ENCODE data around the gene SLC29A3. TPM values are rescaled to one million over a fixed set of nuclear protein-coding genes. Genes with fewer than 3 reads are reported as not detected.

The SLC29A3 gene
- total RNA-seq, 2 experiments from 2014 or later = 2.3 to 2.5 TPM

DNA sequence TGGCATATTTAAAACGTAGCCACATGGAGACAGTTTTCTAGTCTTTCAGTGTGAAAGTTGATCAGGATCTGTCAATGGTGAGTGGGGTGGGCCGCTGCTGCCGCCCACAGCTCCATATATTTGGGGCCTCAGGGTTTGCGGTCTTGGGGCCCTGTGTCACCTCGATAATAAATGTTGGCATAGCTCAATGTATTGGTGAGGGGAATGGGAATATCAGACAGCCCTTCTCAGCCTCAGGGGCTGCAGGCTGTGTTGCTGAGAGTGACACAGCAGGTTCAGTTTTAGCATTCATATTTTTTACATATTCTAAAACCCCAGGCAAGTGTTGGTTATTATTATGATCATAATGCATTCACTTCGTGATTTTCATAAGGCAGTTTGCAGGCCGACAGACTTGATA is 82.9 kb downstream of the SLC29A3 start:
- no peaks in the 10 kb centered on the region for H3K9me3 Mint-ChIP-seq
- DNase-seq (no peak), ATAC-seq (ENCODE audit: poor library complexity) (no peak)
- CTCF ChIA-PET = no interaction called here
- Histone ChIP-seq H3K27ac (ENCODE audit: low read depth in 1 of 2, low read length in 2 of 2) (no peak overlapping the region), H3K4me1 (ENCODE audit: insufficient read depth, low read length) (peaks cover 11% of the 10 kb centered on the region), H3K36me3 (ENCODE audit: insufficient read depth, low read length) (no peaks in the 10 kb centered on the region), H3K4me3 (ENCODE audit: low read length) (no peak overlapping the region), H3K27me3 (ENCODE audit: control insufficient read depth in 1 of 2, insufficient read depth in 2 of 2, low read length in 2 of 2) (peaks cover 20 to 30% of the 10 kb centered on the region in 2 experiments), H3K9me3 (ENCODE audit: control insufficient read depth in 1 of 2, insufficient read depth in 1 of 2, low read length in 2 of 2) (peaks cover 0 to 7% of the 10 kb centered on the region in 2 experiments)
- TF ChIP-seq, protein P1, sequence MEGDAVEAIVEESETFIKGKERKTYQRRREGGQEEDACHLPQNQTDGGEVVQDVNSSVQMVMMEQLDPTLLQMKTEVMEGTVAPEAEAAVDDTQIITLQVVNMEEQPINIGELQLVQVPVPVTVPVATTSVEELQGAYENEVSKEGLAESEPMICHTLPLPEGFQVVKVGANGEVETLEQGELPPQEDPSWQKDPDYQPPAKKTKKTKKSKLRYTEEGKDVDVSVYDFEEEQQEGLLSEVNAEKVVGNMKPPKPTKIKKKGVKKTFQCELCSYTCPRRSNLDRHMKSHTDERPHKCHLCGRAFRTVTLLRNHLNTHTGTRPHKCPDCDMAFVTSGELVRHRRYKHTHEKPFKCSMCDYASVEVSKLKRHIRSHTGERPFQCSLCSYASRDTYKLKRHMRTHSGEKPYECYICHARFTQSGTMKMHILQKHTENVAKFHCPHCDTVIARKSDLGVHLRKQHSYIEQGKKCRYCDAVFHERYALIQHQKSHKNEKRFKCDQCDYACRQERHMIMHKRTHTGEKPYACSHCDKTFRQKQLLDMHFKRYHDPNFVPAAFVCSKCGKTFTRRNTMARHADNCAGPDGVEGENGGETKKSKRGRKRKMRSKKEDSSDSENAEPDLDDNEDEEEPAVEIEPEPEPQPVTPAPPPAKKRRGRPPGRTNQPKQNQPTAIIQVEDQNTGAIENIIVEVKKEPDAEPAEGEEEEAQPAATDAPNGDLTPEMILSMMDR (IDR thresholded peaks at IDR 0.05) = no peak
- peaks cover 3% of the 10 kb centered on the region for H3K4me1 Mint-ChIP-seq (ENCODE audit: low read depth)
- no peaks in the 10 kb centered on the region for H3K36me3 Mint-ChIP-seq (ENCODE audit: low read depth)
- no peak overlapping the region for H3K4me3 Mint-ChIP-seq
- peaks cover 41% of the 10 kb centered on the region for H3K27me3 Mint-ChIP-seq
- H3K27ac Mint-ChIP-seq = no peak overlapping the region
- POLR2A ChIA-PET = no interaction called here
- intact Hi-C loops (cut with DNase I, micrococcal nuclease) = no loop called here

GRCh38 chr10:71404503-71405295 is 85.6 kb downstream of the SLC29A3 start:
- Histone ChIP-seq H3K36me3 (ENCODE audit: insufficient read depth, low read length) (no peaks in the 10 kb centered on the region), H3K9me3 (ENCODE audit: control insufficient read depth in 1 of 2, insufficient read depth in 1 of 2, low read length in 2 of 2) (peaks cover 0 to 7% of the 10 kb centered on the region in 2 experiments), H3K4me3 (ENCODE audit: low read length) (no peak overlapping the region), H3K27me3 (ENCODE audit: control insufficient read depth in 1 of 2, insufficient read depth in 2 of 2, low read length in 2 of 2) (peaks cover 0 to 5% of the 10 kb centered on the region in 2 experiments), H3K4me1 (ENCODE audit: insufficient read depth, low read length) (no peaks in the 10 kb centered on the region), H3K27ac (ENCODE audit: low read depth in 1 of 2, low read length in 2 of 2) (no peak overlapping the region)
- no peaks in the 10 kb centered on the region for H3K9me3 Mint-ChIP-seq
- peaks cover 22% of the 10 kb centered on the region for H3K27me3 Mint-ChIP-seq
- ATAC-seq (ENCODE audit: poor library complexity) = no peak
- DNase-seq = no peak
- no peaks in the 10 kb centered on the region for H3K4me1 Mint-ChIP-seq (ENCODE audit: low read depth)
- no peak overlapping the region for H3K4me3 Mint-ChIP-seq
- intact Hi-C loops (cut with DNase I, micrococcal nuclease) = no loop called here
- TF ChIP-seq, protein P1 (IDR thresholded peaks at IDR 0.05) = no peak
- H3K27ac Mint-ChIP-seq = no peak overlapping the region
- no peaks in the 10 kb centered on the region for H3K36me3 Mint-ChIP-seq (ENCODE audit: low read depth)
- ChIA-PET CTCF (no interaction called here), POLR2A (no interaction called here)

DNA sequence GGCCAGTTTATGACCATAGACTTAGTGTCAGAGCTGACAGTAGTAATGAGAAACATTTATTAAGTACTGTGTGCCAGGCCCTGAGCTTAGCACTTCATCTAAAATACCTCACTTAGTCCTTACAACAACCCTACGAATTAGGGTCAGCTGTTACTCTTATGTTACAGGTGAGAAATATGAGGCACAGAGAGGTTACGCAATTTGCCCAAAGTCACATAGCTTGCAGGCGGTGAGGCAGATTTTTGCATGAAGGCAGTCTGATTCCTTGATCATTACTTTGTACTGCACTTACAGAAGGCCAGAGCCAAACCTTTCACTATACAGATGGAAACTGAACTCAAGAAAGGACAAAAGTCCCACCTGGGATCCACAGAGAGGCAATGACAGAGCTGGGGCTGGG is 87.8 kb downstream of the SLC29A3 start:
- POLR2A ChIA-PET = no interaction called here
- DNase-seq (no peak), ATAC-seq (ENCODE audit: poor library complexity) (no peak)
- Mint-ChIP-seq H3K27ac (no peak overlapping the region), H3K9me3 (peaks cover 4% of the 10 kb centered on the region), H3K4me1 (ENCODE audit: low read depth) (no peaks in the 10 kb centered on the region), H3K36me3 (ENCODE audit: low read depth) (no peaks in the 10 kb centered on the region), H3K4me3 (no peak overlapping the region), H3K27me3 (peaks cover 13% of the 10 kb centered on the region)
- Histone ChIP-seq H3K36me3 (ENCODE audit: insufficient read depth, low read length) (no peaks in the 10 kb centered on the region), H3K27me3 (ENCODE audit: control insufficient read depth in 1 of 2, insufficient read depth in 2 of 2, low read length in 2 of 2) (no peaks in the 10 kb centered on the region), H3K4me3 (ENCODE audit: low read length) (no peak overlapping the region), H3K4me1 (ENCODE audit: insufficient read depth, low read length) (no peaks in the 10 kb centered on the region), H3K9me3 (ENCODE audit: control insufficient read depth in 1 of 2, insufficient read depth in 1 of 2, low read length in 2 of 2) (peaks cover 8 to 11% of the 10 kb centered on the region in 2 experiments), H3K27ac (ENCODE audit: low read depth in 1 of 2, low read length in 2 of 2) (no peak overlapping the region)
- CTCF ChIA-PET = no interaction called here
- intact Hi-C loops (cut with DNase I, micrococcal nuclease) = no loop called here
- TF ChIP-seq, protein P1 (IDR thresholded peaks at IDR 0.05) = no peak
